GM19372 (cell line): Measurements from ENCODE around the gene STAT1.

ENCODE experiments used
- ATAC-seq: cut with Tn5 transposase; IDR thresholded peaks from one replicate; pipeline ENCODE4 v1.9.1; 2021; ENCODE audit warnings: mild to moderate bottlenecking, low read depth, moderate library complexity; ENCODE audit not compliant: unreplicated experiment

Gene STAT1

DNA sequence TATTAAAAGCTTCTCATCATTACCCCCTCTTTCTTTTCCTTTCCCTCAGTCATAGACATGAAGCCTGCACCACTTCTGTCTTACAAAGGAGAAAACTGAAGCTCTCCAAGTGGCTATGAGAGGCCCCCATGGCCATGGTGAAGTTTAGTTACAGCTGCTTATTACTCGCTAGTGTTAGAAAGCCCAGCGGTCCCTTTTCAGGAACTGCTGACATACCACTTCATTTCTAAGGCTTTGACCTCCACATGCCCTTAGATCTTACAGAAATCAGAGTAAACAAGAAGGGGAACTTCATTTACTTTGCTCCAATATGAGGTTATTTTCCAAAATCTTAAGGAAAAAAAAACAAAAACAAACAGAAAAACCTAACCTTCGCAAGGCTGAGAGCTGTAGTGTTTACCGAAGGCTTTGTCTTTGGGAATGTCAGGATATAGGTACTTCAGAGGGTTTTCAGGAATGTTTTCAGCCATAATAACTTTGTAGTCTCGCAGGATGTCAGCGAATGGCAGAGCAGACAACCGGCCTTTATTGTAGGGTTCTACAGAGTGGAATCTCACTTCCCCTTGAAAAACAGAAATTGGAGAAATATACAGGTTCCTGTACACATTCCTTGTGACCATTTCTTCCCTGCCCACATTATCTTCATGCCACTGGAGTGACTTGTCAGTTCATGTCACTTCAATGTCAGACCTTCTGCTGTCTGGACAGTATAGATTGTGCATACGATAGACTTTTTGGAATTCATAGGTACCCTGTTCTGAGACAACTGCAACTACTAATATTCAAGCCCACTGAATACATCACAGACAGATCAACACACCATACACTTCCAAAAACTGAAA, 18.8 kb upstream of the STAT1 start:
- no peak for ATAC-seq

GRCh38 chr2:191031256-191031655, 17.3 kb upstream of the STAT1 start:
- ATAC-seq: no peak

- peak; percentile 94 for ATAC-seq
Observed at GRCh38 chr2:191030521-191031154, 16.7 kb upstream of the STAT1 start.

- no peak for ATAC-seq
Observed at GRCh38 chr2:191029280-191029950, 15.4 kb upstream of the STAT1 start.

DNA sequence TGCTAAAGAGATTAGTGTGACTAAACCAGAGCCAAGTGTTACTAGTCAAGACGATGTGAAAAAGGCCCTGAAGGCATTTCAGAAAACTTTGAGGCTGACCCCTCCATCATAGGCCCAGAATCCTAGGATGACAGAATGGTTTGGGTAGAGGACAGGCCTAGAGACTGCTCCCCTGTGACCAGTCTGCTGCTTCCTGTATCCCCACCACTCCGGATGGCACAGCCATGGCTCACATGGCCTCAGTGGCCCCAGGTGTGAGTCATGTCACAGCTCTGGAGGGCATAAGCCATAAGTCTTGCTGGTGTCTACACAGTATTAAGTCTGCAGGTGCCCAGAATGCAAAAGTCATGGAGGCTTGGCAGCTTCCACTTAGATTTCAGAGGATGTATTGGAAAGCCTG, 12.4 kb upstream of the STAT1 start:
- ATAC-seq: no peak

- no peak for ATAC-seq
Observed at GRCh38 chr2:191025135-191025534, 11.2 kb upstream of the STAT1 start.

DNA sequence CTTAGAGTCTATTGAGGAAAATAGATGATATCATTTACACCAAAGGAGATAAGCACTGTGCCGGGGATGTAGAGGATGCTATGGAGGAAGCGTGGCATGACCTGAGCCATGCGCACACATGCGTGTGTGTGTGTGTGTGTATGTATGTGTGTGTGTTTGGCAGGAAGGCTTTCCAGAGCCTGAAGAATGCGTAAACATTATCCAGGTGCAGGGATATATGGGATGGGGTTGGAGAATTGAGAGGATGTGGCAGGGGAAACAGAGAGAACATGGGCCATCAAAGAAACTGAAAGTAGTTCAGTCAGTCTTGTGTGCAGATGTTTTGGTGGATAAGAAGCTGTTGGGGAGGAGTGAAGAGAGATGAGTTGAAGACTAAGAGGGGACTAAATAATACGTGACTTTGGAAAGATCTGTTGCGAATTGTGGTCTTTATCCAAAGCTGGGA, 9.3 kb upstream of the STAT1 start:
- ATAC-seq: no peak

- ATAC-seq: no peak
Observed at GRCh38 chr2:191020742-191021381, 6.9 kb upstream of the STAT1 start.

DNA sequence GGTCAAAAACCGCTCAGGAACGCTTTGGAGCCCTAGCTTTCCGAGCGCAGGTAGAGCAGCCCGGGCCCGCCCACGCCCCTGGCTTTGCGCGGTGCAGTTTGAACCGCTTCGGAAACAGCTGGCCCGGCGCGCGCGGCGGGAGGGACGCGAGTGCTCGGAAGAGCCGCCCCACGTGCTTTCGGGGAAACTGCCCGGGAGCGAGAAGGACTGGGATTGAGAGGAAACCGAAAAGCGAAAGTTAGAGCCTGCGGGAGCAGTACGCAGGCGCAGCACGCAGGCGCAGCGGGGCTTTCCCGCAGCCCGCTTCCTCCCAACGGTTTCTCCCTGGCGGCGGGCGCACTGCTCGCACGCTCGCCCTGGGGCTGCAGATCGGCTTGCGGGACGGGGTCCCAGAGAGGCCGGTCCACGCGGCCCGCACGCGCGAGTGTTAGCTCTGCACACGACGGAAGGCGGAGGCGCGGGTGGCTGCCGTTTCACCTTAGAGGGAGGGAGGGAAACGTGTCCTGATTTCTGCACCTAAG, 6.3 kb upstream of the STAT1 start:
- peak; percentile 71 for ATAC-seq

DNA sequence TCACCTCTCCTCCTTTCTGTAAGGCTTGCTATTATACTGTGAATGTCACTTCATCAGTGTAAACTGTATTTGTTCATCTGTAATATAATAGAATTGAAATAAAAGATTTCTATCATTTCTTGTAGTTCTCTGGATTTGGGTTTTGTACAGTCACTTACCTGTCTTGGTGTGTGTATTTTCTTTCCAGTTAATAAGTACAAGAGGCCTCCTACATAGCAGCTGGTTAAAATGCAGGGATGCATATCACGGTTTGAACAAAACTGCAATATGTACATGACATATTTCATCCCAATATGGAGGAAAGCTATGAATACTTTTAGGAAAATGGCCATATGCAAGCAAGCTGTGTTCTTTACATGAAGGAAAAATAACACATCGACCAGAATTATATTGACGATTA, 5.4 kb upstream of the STAT1 start:
- no peak for ATAC-seq

- ATAC-seq: no peak
Observed at GRCh38 chr2:191018643-191019119, 4.7 kb upstream of the STAT1 start.

- no peak for ATAC-seq
Observed at GRCh38 chr2:191018048-191018447, 4.1 kb upstream of the STAT1 start.

DNA sequence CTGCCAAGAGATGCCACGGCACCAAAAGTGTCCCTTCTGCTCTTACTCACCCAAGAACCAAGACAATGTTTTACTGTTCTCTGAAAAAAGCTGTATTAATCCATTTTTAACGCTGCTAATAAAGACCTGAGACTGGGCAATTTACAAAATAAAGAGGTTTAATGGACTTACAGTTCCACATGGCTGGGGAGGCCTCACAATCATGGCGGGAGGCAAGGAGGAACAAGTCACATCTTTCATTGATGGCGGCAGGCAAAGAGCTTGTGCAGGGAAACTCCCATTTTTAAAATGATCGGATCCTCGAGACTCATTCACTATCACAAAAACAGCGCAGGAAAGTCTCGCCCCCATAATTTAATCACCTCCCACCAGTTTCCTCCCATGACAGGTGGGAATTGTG, 1.9 kb upstream of the STAT1 start:
- ATAC-seq: no peak

DNA sequence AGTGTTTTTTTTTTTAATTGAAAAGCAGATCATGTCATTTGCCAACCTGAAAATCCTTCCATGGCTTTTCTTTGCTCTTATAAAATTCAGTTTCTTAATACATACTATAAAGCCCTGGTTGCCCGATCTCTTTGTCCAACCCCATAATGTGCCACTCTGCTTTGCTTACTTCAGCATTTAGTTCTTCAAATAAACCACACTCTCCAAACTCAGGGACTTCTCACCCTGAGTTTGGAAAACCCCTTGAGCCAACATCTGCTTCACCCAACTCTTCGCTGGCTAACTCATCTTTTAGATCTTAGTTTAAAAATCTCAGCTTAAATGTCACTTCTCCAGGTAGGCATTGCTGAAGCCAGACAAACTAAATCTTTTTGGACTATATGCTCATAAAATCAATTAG, 1.3 kb upstream of the STAT1 start:
- ATAC-seq: no peak

GRCh38 chr2:191014653-191015020, 666 bp upstream of the STAT1 start:
- no peak for ATAC-seq

DNA sequence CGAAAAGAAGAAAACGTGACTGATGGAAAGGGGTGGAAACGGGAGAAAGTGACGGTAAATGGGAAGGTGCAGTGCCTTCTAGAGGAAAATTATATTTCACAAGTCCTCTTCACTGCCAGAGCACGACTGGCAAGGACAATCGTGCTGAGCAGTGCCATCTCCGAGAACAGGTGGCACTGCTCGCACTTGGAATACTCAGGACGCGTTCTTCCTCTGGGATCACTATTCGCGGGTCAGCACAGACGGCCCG, 364 bp downstream of the STAT1 start:
- no peak for ATAC-seq

DNA sequence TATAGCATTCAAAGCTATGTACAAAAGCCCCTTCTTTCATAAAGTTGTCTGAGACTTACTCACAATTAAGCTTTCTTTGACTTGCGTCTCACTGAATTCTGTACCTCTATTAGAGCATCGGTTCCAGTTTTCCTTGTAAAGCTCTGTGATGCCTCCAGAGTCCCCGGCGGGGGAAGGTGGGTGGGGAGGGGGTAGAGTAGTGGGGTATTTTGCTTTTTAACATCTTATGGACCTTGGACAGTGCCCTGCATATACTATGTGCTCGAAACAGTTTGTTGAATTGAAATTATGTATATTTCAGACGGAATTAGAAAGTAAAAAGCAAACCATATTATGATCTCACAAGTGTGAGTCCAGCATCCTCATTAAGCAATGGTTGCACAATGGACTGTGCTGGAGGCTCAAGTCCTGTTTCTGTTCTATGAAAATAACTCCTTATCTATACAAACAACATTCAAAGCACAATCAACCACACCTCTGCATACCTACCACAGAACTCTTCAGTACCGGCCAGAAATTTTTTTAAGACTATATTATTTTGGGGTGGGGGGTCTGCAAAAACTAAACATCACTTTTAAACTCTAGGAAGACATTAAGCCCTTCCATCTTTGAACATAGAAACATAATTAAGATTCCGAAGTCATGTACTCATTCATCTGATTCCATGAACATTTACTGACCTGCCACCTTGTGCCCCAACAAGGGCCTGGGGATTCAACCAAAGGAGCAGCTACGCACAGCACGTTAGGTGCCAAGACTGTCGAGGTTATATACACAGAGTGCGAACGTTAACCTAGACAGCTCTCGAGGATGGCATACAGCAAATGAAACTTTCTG, 908 bp downstream of the STAT1 start:
- ATAC-seq: no peak

- no peak for ATAC-seq
Observed at GRCh38 chr2:191012346-191012745, 1.6 kb downstream of the STAT1 start.

- no peak for ATAC-seq
Observed at GRCh38 chr2:191010887-191011885, 2.8 kb downstream of the STAT1 start.
